WERI-Rb-1 (cell line): ENCODE measurements around the gene PTPRN2.

Experiments
- DNase-seq: peaks from one replicate; pipeline ENCODE4 v3.0.0-alpha.2; 2020
- H3K27ac ChIP-seq: fragments of 250-450 bp; sonication (Bioruptor Pico); 2 replicates; pipeline ENCODE4 v1.5.1; 2020; ENCODE audit warnings: mild to moderate bottlenecking, moderate library complexity
- H3K27me3 ChIP-seq: fragments of 250-450 bp; sonication (Bioruptor Pico); 2 replicates; pipeline ENCODE4 v1.5.1; 2021; ENCODE audit warnings: mild to moderate bottlenecking, low read depth, moderate library complexity; ENCODE audit not compliant: insufficient read depth, severe bottlenecking
- H3K36me3 ChIP-seq: fragments of 250-450 bp; sonication (Bioruptor Pico); 2 replicates; pipeline ENCODE4 v1.5.1; 2020; ENCODE audit warnings: mild to moderate bottlenecking, moderate library complexity
- H3K4me3 ChIP-seq: 2 replicates; pipeline ENCODE4 v1.5.1; 2011; ENCODE audit warnings: low read depth, mild to moderate bottlenecking, control low read depth, low read length
- H3K9me3 ChIP-seq: fragments of 250-450 bp; sonication (Bioruptor Pico); 2 replicates; pipeline ENCODE4 v1.5.1; 2021; ENCODE audit warnings: mild to moderate bottlenecking, moderate library complexity; ENCODE audit not compliant: severe bottlenecking
- CTCF ChIP-seq: IDR thresholded peaks from 2 replicates; pipeline ENCODE4 v1.5.1; 2011; ENCODE audit warnings: low read depth, mild to moderate bottlenecking, control low read depth, inconsistent platforms, low read length

PTPRN2 gene

GRCh38 chr7:158479021-158479663, 108.5 kb downstream of the PTPRN2 start:
- Histone ChIP-seq H3K36me3 (no peaks in the 10 kb centered on the region), H3K27ac (no peak overlapping the region), H3K4me3 (no peak overlapping the region), H3K9me3 (no peaks in the 10 kb centered on the region), H3K27me3 (no peaks in the 10 kb centered on the region)
- no peak for DNase-seq
- TF ChIP-seq CTCF = no peak

- no peaks in the 10 kb centered on the region for H3K27me3 ChIP-seq
- H3K9me3 ChIP-seq = no peaks in the 10 kb centered on the region
- no peak for DNase-seq
Measured at GRCh38 chr7:158477866-158478265, 109.8 kb downstream of the PTPRN2 start.

GRCh38 chr7:158476331-158476932, 111.2 kb downstream of the PTPRN2 start:
- no peak for DNase-seq
- no peak for TF ChIP-seq CTCF
- Histone ChIP-seq H3K36me3 (no peaks in the 10 kb centered on the region), H3K4me3 (no peak overlapping the region), H3K27ac (no peak overlapping the region), H3K27me3 (no peaks in the 10 kb centered on the region), H3K9me3 (no peaks in the 10 kb centered on the region)

More at GRCh38 chr7:158477866-158478265, 109.8 kb downstream of the PTPRN2 start:
- no peak for TF ChIP-seq CTCF
- no peak overlapping the region for H3K4me3 ChIP-seq
- no peak overlapping the region for H3K27ac ChIP-seq
- H3K36me3 ChIP-seq = no peaks in the 10 kb centered on the region

GRCh38 chr7:158475679-158476052, 112.0 kb downstream of the PTPRN2 start:
- H3K4me3 ChIP-seq = no peak overlapping the region
- H3K27ac ChIP-seq = no peak overlapping the region
- H3K9me3 ChIP-seq = no peaks in the 10 kb centered on the region
- no peak for DNase-seq
- H3K27me3 ChIP-seq = no peaks in the 10 kb centered on the region
- TF ChIP-seq CTCF = no peak
- no peaks in the 10 kb centered on the region for H3K36me3 ChIP-seq

GRCh38 chr7:158475036-158475678, 112.5 kb downstream of the PTPRN2 start:
- Histone ChIP-seq H3K27ac (no peak overlapping the region), H3K27me3 (no peaks in the 10 kb centered on the region), H3K4me3 (no peak overlapping the region), H3K36me3 (no peaks in the 10 kb centered on the region), H3K9me3 (no peaks in the 10 kb centered on the region)
- DNase-seq = no peak
- no peak for TF ChIP-seq CTCF
